Activated CD8-positive, alpha-beta T cell treated with anti-CD3 and anti-CD28 coated beads for 36 hours (primary cell): ENCODE data around the gene GABRA5. TPM values are rescaled to one million over a fixed set of nuclear protein-coding genes. Genes with fewer than 3 reads are reported as not detected.

Experiments used
- ATAC-seq: fragments of 200-7000 bp; cut with Tn5 transposase; one replicate; pipeline ENCODE4 v1.10.0; 2021; ENCODE audit warnings: mild to moderate bottlenecking, moderate library complexity
- CTCF ChIA-PET: fragments of 350-600 bp; sonication (Branson Sonifier 250); formaldehyde crosslinking; loops from one replicate; lab custom pipeline; 2021; ENCODE audit warnings: antibody characterized with exemption; lab: Charles Lee
- POLR2A ChIA-PET: fragments of 350-600 bp; sonication (Branson Sonifier 250); formaldehyde crosslinking; loops from one replicate; lab custom pipeline; 2021; ENCODE audit warnings: antibody characterized with exemption; lab: Charles Lee
- DNase-seq: peaks from one replicate; pipeline ENCODE4 v3.0.0-alpha.2; 2020
- H3K27ac Mint-ChIP-seq: one replicate; pipeline ENCODE4 v1.8.0; 2021; ENCODE audit warnings: mild to moderate bottlenecking, mixed read lengths
- H3K27me3 Mint-ChIP-seq: one replicate; pipeline ENCODE4 v1.8.0; 2021; ENCODE audit warnings: mixed read lengths
- H3K36me3 Mint-ChIP-seq: one replicate; pipeline ENCODE4 v1.8.0; 2021; ENCODE audit warnings: low read depth, mixed read lengths
- H3K4me1 Mint-ChIP-seq: one replicate; pipeline ENCODE4 v1.8.0; 2021; ENCODE audit warnings: low read depth, mixed read lengths
- H3K4me3 Mint-ChIP-seq: one replicate; pipeline ENCODE4 v1.8.0; 2021; ENCODE audit warnings: mild to moderate bottlenecking, moderate library complexity, mixed read lengths
- H3K9me3 Mint-ChIP-seq: one replicate; pipeline ENCODE4 v1.8.0; 2021; ENCODE audit warnings: mixed read lengths
- intact Hi-C: fragments of 100-400 bp; cut with micrococcal nuclease; formaldehyde crosslinking; loops from one replicate; pipeline ENCODE4 v1.10.0; 2022
- total RNA-seq, 2 experiments: library from RNA; stranded (reverse); gene quantifications; one replicate each; pipeline ENCODE4 v1.2.3, GENCODE V29; 2021
- TF ChIP-seq, protein P1 (sequence below): fragments of 200-600 bp; IDR thresholded peaks from one replicate; pipeline ENCODE4 v1.8.0; 2022; ENCODE audit warnings: antibody characterized with exemption, mild to moderate bottlenecking

GABRA5 gene
- total RNA-seq, 2 experiments from 2014 or later, result not detected

- TF ChIP-seq, protein P1, sequence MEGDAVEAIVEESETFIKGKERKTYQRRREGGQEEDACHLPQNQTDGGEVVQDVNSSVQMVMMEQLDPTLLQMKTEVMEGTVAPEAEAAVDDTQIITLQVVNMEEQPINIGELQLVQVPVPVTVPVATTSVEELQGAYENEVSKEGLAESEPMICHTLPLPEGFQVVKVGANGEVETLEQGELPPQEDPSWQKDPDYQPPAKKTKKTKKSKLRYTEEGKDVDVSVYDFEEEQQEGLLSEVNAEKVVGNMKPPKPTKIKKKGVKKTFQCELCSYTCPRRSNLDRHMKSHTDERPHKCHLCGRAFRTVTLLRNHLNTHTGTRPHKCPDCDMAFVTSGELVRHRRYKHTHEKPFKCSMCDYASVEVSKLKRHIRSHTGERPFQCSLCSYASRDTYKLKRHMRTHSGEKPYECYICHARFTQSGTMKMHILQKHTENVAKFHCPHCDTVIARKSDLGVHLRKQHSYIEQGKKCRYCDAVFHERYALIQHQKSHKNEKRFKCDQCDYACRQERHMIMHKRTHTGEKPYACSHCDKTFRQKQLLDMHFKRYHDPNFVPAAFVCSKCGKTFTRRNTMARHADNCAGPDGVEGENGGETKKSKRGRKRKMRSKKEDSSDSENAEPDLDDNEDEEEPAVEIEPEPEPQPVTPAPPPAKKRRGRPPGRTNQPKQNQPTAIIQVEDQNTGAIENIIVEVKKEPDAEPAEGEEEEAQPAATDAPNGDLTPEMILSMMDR, result no peak
- no peaks in the 10 kb centered on the region for H3K36me3 Mint-ChIP-seq
- ATAC-seq (no peak), DNase-seq (no peak)
- POLR2A ChIA-PET, result no interaction called here
- intact Hi-C loops, result no loop called here
- H3K27ac Mint-ChIP-seq, result no peak overlapping the region
- no peaks in the 10 kb centered on the region for H3K27me3 Mint-ChIP-seq
- H3K4me1 Mint-ChIP-seq, result no peaks in the 10 kb centered on the region
- CTCF ChIA-PET, result interaction anchor here (1.1 kb wide), 1 partner anchor 14 kb away, joined by 3 read pairs; no protein-coding TSS in a partner anchor
- H3K9me3 Mint-ChIP-seq, result peaks cover 8% of the 10 kb centered on the region
- H3K4me3 Mint-ChIP-seq, result no peak overlapping the region
Measured at GRCh38 chr15:26852980-26853379, 13.9 kb upstream of the GABRA5 start.

DNA sequence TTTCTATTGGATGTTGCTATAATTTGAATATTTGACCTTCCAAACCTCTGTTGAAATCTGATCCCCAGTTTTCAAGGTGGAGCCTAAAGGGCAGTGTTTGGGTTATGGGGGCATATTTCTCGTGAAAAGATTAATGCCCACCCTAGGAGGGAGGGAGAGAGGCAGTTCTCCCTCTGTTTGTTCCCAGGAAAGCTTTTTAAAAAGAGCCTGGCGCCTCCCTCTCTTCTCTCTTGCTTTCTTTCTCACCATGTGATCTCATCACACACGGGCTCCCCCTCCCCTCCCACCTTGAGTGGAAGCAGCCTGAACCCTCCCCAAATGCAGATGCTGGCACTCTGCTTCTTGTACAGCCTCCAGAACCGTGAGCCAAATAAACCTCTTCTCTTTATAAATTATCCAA lies 12.4 kb upstream of the GABRA5 start:
- Mint-ChIP-seq H3K9me3 (peaks cover 2% of the 10 kb centered on the region), H3K4me3 (no peak overlapping the region), H3K27ac (no peak overlapping the region), H3K4me1 (no peaks in the 10 kb centered on the region), H3K36me3 (no peaks in the 10 kb centered on the region), H3K27me3 (no peaks in the 10 kb centered on the region)
- no peak for ATAC-seq
- CTCF ChIA-PET, result no interaction called here
- intact Hi-C loops, result no loop called here
- TF ChIP-seq, protein P1, result no peak
- POLR2A ChIA-PET, result no interaction called here
- no peak for DNase-seq

DNA sequence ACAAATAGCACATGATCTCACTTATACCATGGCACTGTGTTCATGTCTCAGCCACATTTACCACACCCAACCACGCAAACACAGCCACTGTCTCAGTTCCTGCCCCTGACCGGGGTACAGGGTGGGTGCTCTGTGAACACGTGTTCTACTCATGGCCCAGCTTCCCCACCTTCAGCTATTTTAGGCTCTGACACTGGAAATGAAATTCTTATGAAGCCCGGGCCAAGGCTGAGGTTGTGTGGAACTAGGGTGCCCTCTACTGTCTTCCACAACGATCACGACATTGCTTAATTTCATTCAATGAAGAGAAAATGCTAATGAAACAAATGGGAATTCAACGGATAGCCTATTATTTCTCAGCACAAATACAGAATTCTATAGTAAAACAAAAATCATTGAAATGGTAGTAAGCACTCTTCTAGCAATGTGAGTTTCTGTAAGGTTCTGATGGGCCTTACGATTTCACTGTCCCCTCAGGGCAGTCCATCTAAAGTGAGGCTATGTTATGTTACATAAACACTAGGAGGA lies 2.1 kb upstream of the GABRA5 start:
- TF ChIP-seq, protein P1, result peak; percentile 32
- Mint-ChIP-seq H3K4me1 (no peaks in the 10 kb centered on the region), H3K4me3 (no peak overlapping the region), H3K9me3 (no peaks in the 10 kb centered on the region), H3K27me3 (peaks cover 24% of the 10 kb centered on the region), H3K36me3 (no peaks in the 10 kb centered on the region), H3K27ac (no peak overlapping the region)
- ChIA-PET POLR2A (no interaction called here), CTCF (interaction anchor here (0.7 to 1.5 kb wide), 2 partner anchors 26 to 62 kb away, joined by 3 to 6 read pairs; no protein-coding TSS in a partner anchor)
- intact Hi-C loops, result no loop called here
- ATAC-seq (no peak), DNase-seq (peak; percentile 11)

DNA sequence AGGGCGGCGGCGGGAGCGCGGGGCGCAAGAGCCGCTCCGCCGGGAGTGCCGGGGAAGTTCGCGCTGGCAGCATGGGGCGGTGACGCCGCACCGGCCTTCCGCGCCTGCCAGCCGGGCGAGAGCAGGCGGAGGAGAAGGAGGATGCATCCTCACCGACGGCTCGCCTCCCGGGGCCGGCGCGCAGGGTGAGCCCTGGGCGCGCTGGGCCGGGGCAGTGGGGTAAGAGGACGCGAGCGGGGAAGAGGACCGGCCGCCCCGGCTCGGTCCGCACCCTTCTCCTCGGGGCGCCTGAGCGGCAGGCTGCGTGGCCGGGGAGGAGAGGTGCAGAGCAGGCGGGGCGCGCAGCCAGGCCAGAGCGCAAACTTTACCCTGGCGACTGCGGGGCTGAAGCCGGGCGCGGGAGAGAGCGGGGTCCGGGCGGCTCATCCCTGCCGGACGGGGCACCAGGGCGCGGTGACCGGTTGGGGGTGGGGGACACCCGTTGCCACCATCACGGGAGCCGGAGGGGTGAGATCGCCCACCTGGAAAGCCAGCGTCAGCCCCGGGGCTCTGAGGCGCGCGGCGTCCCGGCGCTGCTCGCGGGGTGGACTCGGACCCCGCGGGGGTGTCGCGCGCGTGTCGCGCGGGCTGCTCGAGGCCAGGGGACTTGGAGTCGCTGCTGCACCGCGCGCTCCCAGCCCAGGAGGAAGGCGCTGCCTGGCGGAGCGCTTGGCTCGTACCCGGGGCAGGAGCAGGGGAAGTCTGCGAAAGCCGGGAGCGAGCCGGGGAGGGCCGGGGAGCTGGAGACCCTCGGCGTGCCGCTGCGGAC lies 542 bp downstream of the GABRA5 start:
- CTCF ChIA-PET, result interaction anchor here (1.1 kb wide), 1 partner anchor 29 kb away, joined by 3 read pairs; no protein-coding TSS in a partner anchor
- ATAC-seq, result no peak
- no peak for DNase-seq
- intact Hi-C loops, result no loop called here
- H3K9me3 Mint-ChIP-seq, result no peaks in the 10 kb centered on the region
- no peak overlapping the region for H3K4me3 Mint-ChIP-seq
- no peaks in the 10 kb centered on the region for H3K36me3 Mint-ChIP-seq
- TF ChIP-seq, protein P1, result no peak
- H3K27ac Mint-ChIP-seq, result no peak overlapping the region
- peaks cover 24% of the 10 kb centered on the region for H3K27me3 Mint-ChIP-seq
- no peaks in the 10 kb centered on the region for H3K4me1 Mint-ChIP-seq
- POLR2A ChIA-PET, result no interaction called here
